ENCODE data around the gene NHLRC2. TPM values are rescaled to one million over a fixed set of nuclear protein-coding genes. Genes with fewer than 3 reads are reported as not detected.

NHLRC2 gene
- total and polyA plus RNA-seq, 10 of the 15 experiments (the other 5 are each of a cell fraction or from before 2014, with no cell fraction given), result 1.9 to 31.3 (median 15.9) TPM

DNA sequence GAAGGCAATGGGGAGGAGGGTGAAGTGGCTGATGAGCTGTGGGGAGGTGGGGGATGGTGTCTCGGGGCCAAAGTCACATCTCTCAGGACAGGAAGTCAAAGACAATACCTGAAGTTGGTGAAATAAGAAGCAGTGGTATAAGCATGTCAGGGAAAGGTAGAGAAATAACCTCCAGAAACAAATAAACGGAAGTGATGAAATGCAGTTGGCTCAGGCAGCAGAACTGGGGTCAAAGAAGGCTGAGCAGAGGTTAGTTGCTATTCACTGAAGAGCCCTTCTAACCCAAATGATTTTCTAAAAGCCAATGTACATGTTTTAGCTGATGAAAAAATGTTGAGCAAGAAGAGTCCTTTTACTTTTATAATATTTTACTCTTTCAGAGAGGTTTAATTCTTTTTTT, 110.6 kb downstream of the NHLRC2 start:
- 19% methylated on average over 2 of the region's 2 CpGs for WGBS (ENCODE audit: insufficient coverage, insufficient replicate concordance, low lambda C conversion rate, missing lambda C conversion rate)
- in situ Hi-C loops (cut with MboI) (no loop called here), intact Hi-C loops (cut with micrococcal nuclease; ENCODE audit: unreplicated experiment) (no loop called here)
- Histone ChIP-seq H3K4me2 (ENCODE audit: control insufficient read depth, insufficient read depth) (0 out of 2 replicates have a peak overlapping the region, but pooled peaks have one; percentile 28), H3K79me2 (ENCODE audit: control insufficient read depth, insufficient read depth, low read length) (no peaks in the 10 kb centered on the region), H3K9ac (ENCODE audit: control insufficient read depth, insufficient read depth, low read length) (no peak overlapping the region), H2AFZ (ENCODE audit: control insufficient read depth, low read depth, low read length) (peak overlapping the region; percentile 21; the same call in 1 of the 2 replicates), H3K4me1 (ENCODE audit: control insufficient read depth, insufficient read depth, low read length) (peaks cover 44% of the 10 kb centered on the region), H3K36me3 (ENCODE audit: control insufficient read depth in 2 of 2, insufficient read depth in 2 of 2, low read length in 1 of 2) (no peaks in the 10 kb centered on the region), H3K27me3 (replicated peaks in 1 of 2; ENCODE audit: control insufficient read depth in 2 of 2, insufficient read depth in 2 of 2, low read length in 1 of 2) (no peaks in the 10 kb centered on the region), H3K9me3 (replicated peaks; ENCODE audit: control insufficient read depth, insufficient read depth, low read length) (peaks cover 12% of the 10 kb centered on the region), H3K27ac (ENCODE audit: control insufficient read depth, insufficient read depth) (peak overlapping the region; percentile 14; the same call in 1 of the 2 replicates), H4K20me1 (ENCODE audit: control insufficient read depth, insufficient read depth) (no peaks in the 10 kb centered on the region), H3K4me3 (no peak overlapping the region)
- no TSS peak for BruUV-seq (replicated peaks)
- ChIA-PET CTCF (interaction anchor here (0.9 to 1.7 kb wide), 6 partner anchors 11 to 58 kb away, joined by 3 to 5 read pairs (median 5); no protein-coding TSS in a partner anchor), SMC1A (ENCODE audit: uncharacterized antibody, unreplicated experiment) (interaction anchor here (0.8 to 4.1 kb wide), 9 partner anchors 11 to 111 kb away, joined by 3 to 27 read pairs (median 4); no protein-coding TSS in a partner anchor), RAD21 (ENCODE audit: unreplicated experiment) (interaction anchor here (0.9 to 1.5 kb wide), 5 partner anchors 17 to 136 kb away, joined by 3 to 5 read pairs (median 3); no protein-coding TSS in a partner anchor), POLR2A (interaction anchor here (0.9 to 1.4 kb wide), 4 partner anchors 11 to 107 kb away, joined by 3 to 7 read pairs (median 5); no protein-coding TSS in a partner anchor)
- ATAC-seq (peak; percentile 5; the same call in 2 of the 3 replicates), FAIRE-seq (no peak), DNase-seq (ENCODE audit: low read depth, low spot score) (no peak)
- TF ChIP-seq GABPA (IDR thresholded peaks at IDR 0.05; ENCODE audit: low read depth), result 0 out of 2 replicates have a peak, but pooled peaks have one; percentile 21
- no peak for TF ChIP-seq FOS (IDR thresholded peaks at IDR 0.05; ENCODE audit: borderline replicate concordance, extremely low read depth, insufficient read length)
- TF ChIP-seq SPI1 (IDR thresholded peaks at IDR 0.05; ENCODE audit: borderline replicate concordance, insufficient read depth, low read depth, low read length), result peak; percentile 36; the same call in 1 of the 2 replicates

DNA sequence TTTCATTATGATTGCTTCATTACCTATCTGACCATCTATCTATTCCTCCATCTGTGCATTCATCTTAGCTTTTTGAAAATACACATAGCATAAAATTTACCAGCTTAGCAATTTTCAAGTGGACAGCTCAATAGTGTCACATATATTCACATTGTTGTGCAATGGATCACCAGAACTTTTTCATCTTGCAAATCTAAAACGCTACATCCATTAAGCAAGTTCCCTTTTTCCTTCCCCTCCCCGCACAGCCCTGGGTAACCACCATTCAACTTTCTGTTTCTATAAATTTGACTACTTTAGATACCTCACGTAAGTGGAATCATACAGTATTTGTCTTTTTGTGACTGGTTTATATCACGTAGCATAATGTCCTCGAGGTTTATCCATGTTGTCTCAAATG, 111.2 kb downstream of the NHLRC2 start:
- H3K79me2 ChIP-seq (ENCODE audit: control insufficient read depth, insufficient read depth, low read length), result no peaks in the 10 kb centered on the region
- BruUV-seq (replicated peaks), result no TSS peak
- H4K20me1 ChIP-seq (ENCODE audit: control insufficient read depth, insufficient read depth), result no peaks in the 10 kb centered on the region
- no peaks in the 10 kb centered on the region for H3K27me3 ChIP-seq (replicated peaks in 1 of 2; ENCODE audit: control insufficient read depth in 2 of 2, insufficient read depth in 2 of 2, low read length in 1 of 2)
- H3K36me3 ChIP-seq (ENCODE audit: control insufficient read depth in 2 of 2, insufficient read depth in 2 of 2, low read length in 1 of 2), result no peaks in the 10 kb centered on the region
- no peak overlapping the region for H3K9ac ChIP-seq (ENCODE audit: control insufficient read depth, insufficient read depth, low read length)
- in situ Hi-C loops (cut with MboI) (no loop called here), intact Hi-C loops (cut with micrococcal nuclease; ENCODE audit: unreplicated experiment) (no loop called here)
- ChIA-PET CTCF (interaction anchor here (0.9 to 1.7 kb wide), 5 partner anchors 11 to 57 kb away, joined by 4 to 5 read pairs (median 5); no protein-coding TSS in a partner anchor), POLR2A (interaction anchor here (0.9 to 1.0 kb wide), 2 partner anchors 17 to 57 kb away, joined by 6 to 7 read pairs; no protein-coding TSS in a partner anchor), RAD21 (ENCODE audit: unreplicated experiment) (interaction anchor here (0.9 to 1.5 kb wide), 5 partner anchors 16 to 135 kb away, joined by 3 to 5 read pairs (median 3); no protein-coding TSS in a partner anchor), SMC1A (ENCODE audit: uncharacterized antibody, unreplicated experiment) (interaction anchor here (0.7 to 4.1 kb wide), 10 partner anchors 11 to 131 kb away, joined by 3 to 27 read pairs (median 3); no protein-coding TSS in a partner anchor)
- H3K27ac ChIP-seq (ENCODE audit: control insufficient read depth, insufficient read depth), result peak overlapping the region; percentile 43; the same call in 1 of the 2 replicates
- peaks cover 12% of the 10 kb centered on the region for H3K9me3 ChIP-seq (replicated peaks; ENCODE audit: control insufficient read depth, insufficient read depth, low read length)
- H2AFZ ChIP-seq (ENCODE audit: control insufficient read depth, low read depth, low read length), result no peak overlapping the region
- no peak for FAIRE-seq
- under 1% methylated on average over 5 of the region's 5 CpGs for WGBS (ENCODE audit: insufficient coverage, insufficient replicate concordance, low lambda C conversion rate, missing lambda C conversion rate)
- peak overlapping the region; percentile 40; the same call in 1 of the 2 replicates for H3K4me2 ChIP-seq (ENCODE audit: control insufficient read depth, insufficient read depth)
- DNase-seq (ENCODE audit: low read depth, low spot score), result no peak
- H3K4me3 ChIP-seq, result no peak overlapping the region
- peak; percentile 56 for ATAC-seq
- TF ChIP-seq RUNX3 (IDR thresholded peaks at IDR 0.05; ENCODE audit: low read length) (peak; percentile 64; the same call in 1 of the 2 replicates), TCF12 (IDR thresholded peaks at IDR 0.05; ENCODE audit: low read depth, low read length) (no peak), PAX8 (IDR thresholded peaks at IDR 0.05) (no peak), BHLHE40 (IDR thresholded peaks at IDR 0.05; ENCODE audit: borderline replicate concordance in 1 of 2, low read depth in 2 of 2, low read length in 1 of 2) (no peak), IKZF2 (IDR thresholded peaks at IDR 0.05) (peak in 1 of 2 experiments; percentile 24; a peak in 2 of 4 replicates)
- TF ChIP-seq, protein P1, sequence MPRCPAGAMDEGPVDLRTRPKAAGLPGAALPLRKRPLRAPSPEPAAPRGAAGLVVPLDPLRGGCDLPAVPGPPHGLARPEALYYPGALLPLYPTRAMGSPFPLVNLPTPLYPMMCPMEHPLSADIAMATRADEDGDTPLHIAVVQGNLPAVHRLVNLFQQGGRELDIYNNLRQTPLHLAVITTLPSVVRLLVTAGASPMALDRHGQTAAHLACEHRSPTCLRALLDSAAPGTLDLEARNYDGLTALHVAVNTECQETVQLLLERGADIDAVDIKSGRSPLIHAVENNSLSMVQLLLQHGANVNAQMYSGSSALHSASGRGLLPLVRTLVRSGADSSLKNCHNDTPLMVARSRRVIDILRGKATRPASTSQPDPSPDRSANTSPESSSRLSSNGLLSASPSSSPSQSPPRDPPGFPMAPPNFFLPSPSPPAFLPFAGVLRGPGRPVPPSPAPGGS (IDR thresholded peaks at IDR 0.05; ENCODE audit: borderline replicate concordance, insufficient read depth, low read depth, low read length, poor library complexity, severe bottlenecking), result peak; percentile 35
- H3K4me1 ChIP-seq (ENCODE audit: control insufficient read depth, insufficient read depth, low read length), result peaks cover 38% of the 10 kb centered on the region
